Skin epidermis (tissue), 12 donors: Measurements from ENCODE around the gene TOMM20.

Experiments
- H3K27ac ChIP-seq, 21 experiments: fragments of 200-600 bp; sonication (generic) in 11 of 21; one replicate each; pipeline ENCODE4 v1.5.0; 2020; ENCODE audit warnings: mild to moderate bottlenecking in 3 of 21, inconsistent platforms in 2 of 21, moderate library complexity in 2 of 21
- H3K4me3 ChIP-seq, 7 experiments: fragments of 200-600 bp; sonication (generic) in 2 of 7; one replicate each; pipeline ENCODE4 v1.5.0; 2020; ENCODE audit warnings: inconsistent platforms in 2 of 7, mild to moderate bottlenecking in 2 of 7, moderate library complexity in 1 of 7

TOMM20 gene

DNA sequence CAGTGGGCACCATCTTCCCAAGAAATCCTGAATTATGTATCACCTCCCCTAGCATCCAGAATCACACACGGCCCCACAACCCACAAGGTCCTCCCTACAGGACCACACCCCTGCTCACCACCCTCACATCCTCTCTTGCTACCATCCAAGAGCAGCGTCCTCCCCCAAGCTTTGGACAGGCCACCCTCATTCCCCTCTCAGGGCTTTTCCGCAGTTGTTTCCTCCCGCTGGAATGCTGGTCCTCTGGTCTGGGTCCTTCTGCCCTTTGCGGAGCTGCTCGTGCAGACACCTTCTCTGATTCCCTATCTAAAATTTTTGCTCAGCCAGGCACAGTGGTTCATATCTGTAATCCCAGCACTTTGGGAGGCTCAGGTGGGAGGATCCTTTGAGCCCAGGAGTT, 56.5 kb downstream of the TOMM20 start:
- H3K27ac ChIP-seq: peak overlapping the region in 16 of 21 experiments; percentile 47 to 98 (median 93)

GRCh38 chr1:235070819-235071218, 57.8 kb downstream of the TOMM20 start:
- H3K4me3 ChIP-seq: no peak overlapping the region
- H3K27ac ChIP-seq: peak overlapping the region in 19 of 21 experiments; percentile 70 to 93 (median 86)

More for the DNA sequence above, 56.5 kb downstream of the TOMM20 start:
- no peak overlapping the region for H3K4me3 ChIP-seq

DNA sequence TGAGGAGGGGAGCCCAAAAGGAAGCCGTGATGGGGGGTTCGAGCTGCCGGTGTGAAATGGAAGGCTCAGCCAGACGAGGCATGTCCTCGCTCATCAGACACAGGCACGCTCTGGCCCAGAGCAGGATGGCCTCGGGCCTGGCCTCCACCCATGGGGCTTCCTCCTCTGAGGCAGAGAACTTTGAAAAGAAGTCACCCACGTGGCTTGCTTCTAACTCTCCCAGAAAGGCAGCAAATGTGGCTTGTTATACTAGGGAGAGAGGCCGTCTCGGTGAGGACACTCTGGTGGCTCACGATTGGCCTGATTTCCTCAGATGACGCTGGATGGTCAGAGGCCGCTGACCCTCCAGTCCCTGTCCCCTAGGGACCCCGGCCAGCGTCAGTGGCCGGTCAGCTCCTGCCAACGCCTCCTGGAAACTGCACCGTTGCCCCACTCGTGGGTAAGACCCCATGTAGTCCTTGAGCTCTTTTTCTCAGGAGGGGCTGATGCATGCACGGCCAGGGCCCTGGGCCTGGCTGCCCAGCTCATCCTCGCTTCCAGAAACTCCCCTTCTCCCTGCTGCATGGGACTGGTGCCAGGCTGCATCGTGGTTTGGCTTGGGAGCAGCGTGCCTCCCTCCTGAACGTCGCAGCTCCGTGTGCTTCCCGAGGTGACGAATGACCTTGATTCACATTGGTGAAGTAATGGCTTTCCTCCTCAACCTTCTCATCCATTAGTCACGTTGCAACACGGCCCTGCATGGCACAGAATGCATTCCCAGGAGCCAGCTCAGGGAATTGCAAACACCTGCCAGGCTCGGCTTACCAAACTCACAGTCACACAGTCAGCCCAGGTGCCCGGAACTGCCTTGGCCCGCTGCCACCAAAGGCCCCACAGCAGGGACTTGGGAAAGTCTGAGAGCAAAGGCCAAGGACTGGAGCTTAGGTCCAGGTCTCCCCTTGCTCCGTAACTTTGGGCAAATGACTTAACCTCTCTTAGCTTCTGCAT, 58.8 kb downstream of the TOMM20 start:
- Histone ChIP-seq H3K27ac (peak overlapping the region in 20 of 21 experiments; percentile 70 to 93 (median 88)), H3K4me3 (peak overlapping the region in 1 of 7 experiments; percentile 5)

DNA sequence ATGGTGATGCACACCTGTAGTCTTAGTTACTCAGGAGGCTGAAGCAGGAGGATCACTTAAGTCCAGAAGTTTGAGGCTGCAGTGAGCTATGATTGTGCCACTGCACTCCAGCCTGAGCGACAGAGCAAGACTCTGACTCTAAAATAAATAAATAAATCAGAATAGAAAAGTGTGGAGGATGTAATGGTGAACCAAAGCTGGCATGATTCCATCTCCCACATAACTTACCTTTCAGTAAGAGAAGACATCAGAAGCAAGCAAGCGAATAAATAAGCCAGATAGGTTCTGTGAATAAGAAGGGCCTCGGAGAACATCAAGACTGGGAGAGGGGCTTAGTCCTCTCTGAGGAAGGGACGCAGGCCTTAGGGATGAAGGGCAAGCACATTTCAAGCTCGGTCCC, 59.5 kb downstream of the TOMM20 start:
- no peak overlapping the region for H3K4me3 ChIP-seq
- peak overlapping the region in 20 of 21 experiments; percentile 70 to 93 (median 88) for H3K27ac ChIP-seq

GRCh38 chr1:235068158-235069121, 60.2 kb downstream of the TOMM20 start:
- Histone ChIP-seq H3K27ac (peak overlapping the region in 20 of 21 experiments; percentile 67 to 93 (median 88)), H3K4me3 (no peak overlapping the region)

DNA sequence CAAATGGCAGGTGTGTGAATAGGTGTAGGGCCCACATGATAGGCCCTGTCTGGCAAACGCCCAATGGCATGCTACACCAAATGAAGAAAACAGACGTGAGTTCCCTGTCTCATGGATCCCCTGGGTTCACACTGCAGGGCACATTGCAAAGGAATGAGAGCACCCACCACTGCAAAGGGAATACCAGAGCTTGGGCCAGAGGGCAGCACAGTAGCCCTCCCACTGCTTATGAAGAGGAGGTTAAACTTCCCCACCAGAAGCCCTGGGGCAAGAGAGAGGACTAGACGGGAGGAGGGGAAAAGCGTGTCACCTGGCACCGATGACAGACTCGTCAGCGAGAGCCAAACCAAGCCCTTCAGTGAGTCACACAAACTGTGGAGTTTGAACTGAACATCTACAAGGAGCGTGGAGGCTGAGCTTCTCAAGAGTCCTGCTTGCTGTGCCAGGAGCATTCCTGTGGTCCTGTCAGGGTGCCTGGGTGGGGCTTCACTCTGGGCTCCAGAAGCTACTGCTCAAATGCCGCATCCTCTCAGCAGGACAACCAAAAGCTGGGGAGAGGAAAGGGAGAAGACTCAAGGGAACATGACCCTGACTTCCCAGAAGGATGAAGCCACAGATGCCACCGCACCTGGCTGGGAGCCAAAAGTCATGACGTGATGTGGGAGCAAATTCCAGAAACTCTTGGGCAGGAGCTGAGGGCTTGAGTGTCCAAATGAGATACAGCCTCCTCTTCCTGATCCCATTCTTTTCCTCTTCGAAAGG, 61.1 kb downstream of the TOMM20 start:
- H3K4me3 ChIP-seq: no peak overlapping the region
- H3K27ac ChIP-seq: peak overlapping the region in 20 of 21 experiments; percentile 67 to 93 (median 88)

- no peak overlapping the region for H3K4me3 ChIP-seq
- H3K27ac ChIP-seq: peak overlapping the region in 20 of 21 experiments; percentile 23 to 81 (median 68)
Observed at GRCh38 chr1:235063068-235063765, 65.4 kb downstream of the TOMM20 start.

GRCh38 chr1:235060607-235061470, 67.8 kb downstream of the TOMM20 start:
- Histone ChIP-seq H3K27ac (peak overlapping the region in 17 of 21 experiments; percentile 45 to 81 (median 72)), H3K4me3 (no peak overlapping the region)
